Heart right ventricle (tissue), 16 donors: ENCODE data around the gene FNDC11. TPM values are rescaled to one million over a fixed set of nuclear protein-coding genes. Genes with fewer than 3 reads are reported as not detected.
A peak's percentile ranks its signal among the peaks of the same experiment; 100 is the strongest.

Experiments
- ATAC-seq, 8 donors: fragments of 200-7000 bp; cut with Tn5 transposase; one replicate each; pipeline ENCODE4 v1.9.1; 2020; ENCODE audit warnings: mild to moderate bottlenecking in 8 of 8, moderate library complexity in 8 of 8, moderate number of reproducible peaks in 1 of 8
- DNase-seq, 2 donors: peaks; one replicate each; pipeline ENCODE4 v3.0.0-alpha.2; 2020
- H3K27ac ChIP-seq, 10 donors: fragments of 200-600 bp; sonication (generic) in 2 of 10; one replicate each; pipeline versions ENCODE4 v1.5.0 to v1.8.0; 2020 to 2022; ENCODE audit warnings: mild to moderate bottlenecking in 3 of 10
- H3K27me3 ChIP-seq, 7 donors: fragments of 200-600 bp; one replicate each; pipeline ENCODE4 v1.8.0; 2021 to 2022; ENCODE audit warnings: mild to moderate bottlenecking in 2 of 7
- H3K36me3 ChIP-seq, 9 donors: fragments of 200-600 bp; sonication (generic) in 1 of 9; one replicate each; pipeline versions ENCODE4 v1.5.0 to v1.8.0; 2020 to 2022; ENCODE audit warnings: mild to moderate bottlenecking in 2 of 9
- H3K4me1 ChIP-seq, 9 donors: fragments of 200-600 bp; sonication (generic) in 1 of 9; one replicate each; pipeline versions ENCODE4 v1.5.0 to v1.8.0; 2020 to 2022; ENCODE audit warnings: mild to moderate bottlenecking in 4 of 9
- H3K4me3 ChIP-seq, 10 donors: fragments of 200-600 bp; sonication (generic) in 2 of 10; one replicate each; pipeline versions ENCODE4 v1.5.0 to v1.8.0; 2020 to 2022; ENCODE audit warnings: mild to moderate bottlenecking in 7 of 10, moderate library complexity in 2 of 10
- H3K9me3 ChIP-seq, 11 donors: fragments of 200-600 bp in 10 of 11; sonication (generic) in 2 of 11; one replicate each; pipeline versions ENCODE4 v1.5.0 to v1.8.0; 2013 to 2022; ENCODE audit warnings: mild to moderate bottlenecking in 2 of 11, control low read depth in 1 of 11, moderate library complexity in 1 of 11
- WGBS, 2 donors: extraction: QIAGEN DNeasy Blood & Tissue Kit; methylation state at CpG; one replicate each; pipeline ENCODE4 v1.1.7; 2013; ENCODE audit warnings: inconsistent platforms in 1 of 2; 5-methylcytosine and 5-hydroxymethylcytosine counted together
- intact Hi-C, 10 donors: fragments of 100-400 bp; cut with DNase I; formaldehyde crosslinking; loops; one replicate each; pipeline versions ENCODE4 v1.11.1 to v1.14.2; 2022
- polyA plus RNA-seq, 2 donors: library from polyadenylated mRNA; stranded (reverse); fragments of 200-250 nt; gene quantifications; one replicate each; pipeline ENCODE4 v1.2.3, GENCODE V29; 2013
- total RNA-seq, 10 donors: library from RNA; stranded (reverse); fragmentation: NEBNext Ultra II Directional in 3 of 10; extraction: Animal tissue kit (Norgen Biotek cat#: 25700) in 3 of 10; gene quantifications; one replicate each; pipeline versions ENCODE4 v1.2.1 to v1.2.4, GENCODE V29; 2021 to 2023
- TF ChIP-seq, protein P1 (sequence below), 9 donors: fragments of 200-600 bp; sonication (generic) in 2 of 9; IDR thresholded peaks; one replicate each; pipeline versions ENCODE4 v1.5.0 to v1.8.0; 2021 to 2022; ENCODE audit warnings: antibody characterized with exemption in 9 of 9, mild to moderate bottlenecking in 5 of 9, moderate library complexity in 1 of 9
- donor health status: Arrhythmogenic right ventricular cardiomyopathy.
- donor health status: ischemic (EF 13 %, LVEDD 7.1; RV severe dilation, severe dysfunction).
- donor health status: healthy with polysubstance abuse.
- donor health status: DM: no; HTN: yes; CAD: no.
- donor health status: DM: no; HTN: no; CAD: no.
- donor health status: ischemic (EF 25% LVEDD 6.9; RV normal size, moderate dysfunction).
- donor health status: ischemic (EF 25% LVEDD 5.7; RV mildly dilated, moderate dysfunction).
- donor health status: healthy.
- donor health status: DM: yes; HTN: yes; CAD: no.
- donor health status: Ischemic cardiomyopathy.
- donor health status: ischemic (EF 35%, LVEDD 5.7; RV mildly dilated, moderate dysfunction).
- donor health status: nonischemic (EF 11% LVEDD 7.7; RV severe dilation, severe dysfunction).
- donor health status: DM: yes; HTN: yes; CAD: no.
- donor health status: PGD.
- donor health status: ischemic (EF 29% LVEDD 5.4; RV normal size, mild dysfunction).
- donor health status: nonischemic (EF 23%, LVEDD 6.1; RV moderate dilation, normal function).

Gene FNDC11
- total and polyA plus RNA-seq, 12 donors = 0.09 to 0.29 (median 0.18) TPM; not detected in 6

DNA sequence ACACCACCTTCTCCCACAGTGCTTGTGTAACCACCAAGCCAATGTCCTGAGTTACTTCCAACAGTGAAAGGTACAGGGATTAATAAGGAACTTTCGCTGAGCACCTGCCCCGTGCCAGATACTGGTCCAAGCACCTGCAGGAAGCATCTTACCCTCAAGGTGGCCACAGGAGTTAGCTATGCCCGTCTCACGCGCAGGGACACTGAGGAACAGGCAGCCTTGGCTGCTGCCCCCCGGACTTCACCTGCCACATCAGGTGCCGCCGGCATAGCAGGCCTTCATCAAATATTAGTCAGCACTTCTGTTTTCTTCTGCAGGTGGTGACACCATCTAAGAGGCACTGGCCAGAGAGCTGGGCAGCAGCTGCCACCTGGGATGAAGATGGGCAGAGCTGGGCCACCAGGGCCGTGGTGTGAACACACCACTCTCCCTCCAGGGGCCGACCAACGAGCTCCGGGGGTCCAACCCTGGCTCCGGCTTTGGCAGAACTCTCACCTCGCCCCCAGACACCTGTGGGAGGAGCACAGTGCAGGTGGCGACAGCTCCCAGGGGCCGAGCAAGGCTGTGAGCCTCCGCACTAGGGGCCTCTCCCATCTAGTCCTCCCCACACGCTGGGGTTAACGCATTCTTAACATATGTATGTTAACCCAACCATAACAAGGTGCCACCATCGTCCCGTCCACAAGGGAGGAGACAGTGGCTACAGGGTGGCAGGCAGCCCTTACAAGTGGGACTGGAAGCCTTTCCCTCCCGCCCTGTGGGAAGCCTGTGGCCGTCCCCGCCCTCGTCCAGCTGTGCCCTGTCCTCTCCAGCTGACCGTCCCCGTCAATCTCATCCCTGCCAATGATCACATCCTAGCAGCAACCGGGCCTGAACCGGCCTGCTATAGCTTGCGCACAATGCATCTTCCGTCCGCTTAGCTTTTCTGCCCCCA, 36.3 kb upstream of the FNDC11 start:
- intact Hi-C loops = loop anchor here in 2 of 10 donors (2.0 to 5.0 kb wide), 2 partner anchors 75 kb away; no protein-coding TSS in a partner anchor
- Histone ChIP-seq H3K36me3 (peaks cover 0 to 14% (median 0%) of the 10 kb centered on the region in 9 donors), H3K9me3 (no peaks in the 10 kb centered on the region), H3K27ac (no peak overlapping the region), H3K27me3 (peaks cover 0 to 3% (median 0%) of the 10 kb centered on the region in 7 donors), H3K4me1 (peaks cover 10 to 31% (median 22%) of the 10 kb centered on the region in 9 donors), H3K4me3 (no peak overlapping the region)
- WGBS, 2 donors = 92 to 94% methylated on average over 32 of the region's 32 CpGs
- TF ChIP-seq, protein P1, sequence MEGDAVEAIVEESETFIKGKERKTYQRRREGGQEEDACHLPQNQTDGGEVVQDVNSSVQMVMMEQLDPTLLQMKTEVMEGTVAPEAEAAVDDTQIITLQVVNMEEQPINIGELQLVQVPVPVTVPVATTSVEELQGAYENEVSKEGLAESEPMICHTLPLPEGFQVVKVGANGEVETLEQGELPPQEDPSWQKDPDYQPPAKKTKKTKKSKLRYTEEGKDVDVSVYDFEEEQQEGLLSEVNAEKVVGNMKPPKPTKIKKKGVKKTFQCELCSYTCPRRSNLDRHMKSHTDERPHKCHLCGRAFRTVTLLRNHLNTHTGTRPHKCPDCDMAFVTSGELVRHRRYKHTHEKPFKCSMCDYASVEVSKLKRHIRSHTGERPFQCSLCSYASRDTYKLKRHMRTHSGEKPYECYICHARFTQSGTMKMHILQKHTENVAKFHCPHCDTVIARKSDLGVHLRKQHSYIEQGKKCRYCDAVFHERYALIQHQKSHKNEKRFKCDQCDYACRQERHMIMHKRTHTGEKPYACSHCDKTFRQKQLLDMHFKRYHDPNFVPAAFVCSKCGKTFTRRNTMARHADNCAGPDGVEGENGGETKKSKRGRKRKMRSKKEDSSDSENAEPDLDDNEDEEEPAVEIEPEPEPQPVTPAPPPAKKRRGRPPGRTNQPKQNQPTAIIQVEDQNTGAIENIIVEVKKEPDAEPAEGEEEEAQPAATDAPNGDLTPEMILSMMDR (IDR thresholded peaks at IDR 0.05) = no peak
- ATAC-seq (no peak), DNase-seq (no peak)

DNA sequence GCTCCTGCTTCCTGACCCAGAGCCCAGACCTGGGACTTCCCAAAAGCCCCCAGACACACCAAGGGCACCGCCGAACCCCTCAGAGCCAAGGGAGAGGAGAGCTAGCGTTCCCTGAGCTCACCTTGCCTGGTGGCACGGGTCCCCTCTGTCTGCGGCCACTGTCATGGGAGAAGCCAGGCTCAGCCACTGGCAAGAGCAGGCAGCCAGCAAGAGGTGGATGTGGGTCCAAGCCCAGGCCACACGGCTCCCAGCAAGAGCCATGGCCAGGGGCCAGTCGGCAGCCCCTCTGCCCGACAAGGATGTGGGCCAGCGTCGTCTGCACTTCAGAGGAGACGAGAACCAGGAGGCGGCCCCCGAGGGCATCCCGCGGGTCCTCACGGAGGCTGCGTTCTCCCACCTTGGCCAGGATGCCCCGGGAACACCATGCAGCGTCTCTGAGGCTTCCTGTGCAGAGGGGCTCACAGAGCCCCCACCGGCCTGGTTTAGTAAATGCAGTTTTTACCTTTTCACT, 35.6 kb upstream of the FNDC11 start:
- peaks cover 14 to 39% (median 22%) of the 10 kb centered on the region in 9 donors for H3K4me1 ChIP-seq
- peaks cover 0 to 4% (median 0%) of the 10 kb centered on the region in 11 donors for H3K9me3 ChIP-seq
- H3K36me3 ChIP-seq = peaks cover 0 to 19% (median 4%) of the 10 kb centered on the region in 9 donors
- WGBS, 2 donors = 81 to 91% methylated on average over 20 of the region's 20 CpGs
- no peak overlapping the region for H3K27ac ChIP-seq
- no peak overlapping the region for H3K4me3 ChIP-seq
- TF ChIP-seq, protein P1 (IDR thresholded peaks at IDR 0.05) = peak in 1 of 9 donors; percentile 6
- no peak for DNase-seq
- intact Hi-C loops = loop anchor here in 2 of 10 donors (2.0 to 5.0 kb wide), 2 partner anchors 76 kb away; no protein-coding TSS in a partner anchor
- ATAC-seq = no peak
- peaks cover 0 to 3% (median 0%) of the 10 kb centered on the region in 7 donors for H3K27me3 ChIP-seq

DNA sequence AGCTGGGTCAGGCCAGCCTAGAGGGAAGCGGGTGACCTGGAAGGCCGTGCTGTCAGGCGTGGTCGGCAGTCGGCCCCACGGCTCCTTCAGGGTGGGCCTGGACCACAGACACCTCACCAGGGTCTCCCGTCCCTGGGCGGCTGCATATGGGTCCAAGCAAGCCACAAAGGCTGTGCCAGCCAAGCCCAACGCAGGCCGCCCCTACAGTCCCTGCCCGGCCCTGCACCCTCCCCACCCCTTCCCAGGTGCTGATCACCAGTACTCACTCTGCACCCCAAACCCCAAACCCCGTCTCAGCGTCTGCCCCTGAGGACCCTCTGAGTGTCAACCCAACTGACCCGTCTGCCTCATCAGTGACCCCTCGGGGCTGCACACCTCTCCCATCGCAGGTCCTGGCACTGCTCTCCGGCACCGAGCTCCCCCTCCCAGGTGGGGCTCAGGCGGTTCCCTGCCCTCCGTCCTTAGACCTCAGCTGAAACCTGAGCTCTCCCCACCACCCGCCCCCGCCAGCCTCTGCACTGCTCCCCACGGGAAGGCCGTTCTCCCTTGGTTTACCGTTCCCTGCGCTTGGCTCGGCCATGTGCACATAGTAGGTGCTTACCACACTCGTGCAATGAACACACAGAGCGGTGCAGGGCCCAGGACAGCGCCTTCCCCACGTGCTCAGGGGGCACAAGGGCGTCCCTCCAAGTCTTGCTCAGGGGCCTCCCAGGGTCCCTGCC, 34.9 kb upstream of the FNDC11 start:
- peak in 1 of 8 donors; percentile 9 for ATAC-seq
- WGBS, 2 donors = 81 to 83% methylated on average over 32 of the region's 32 CpGs
- Histone ChIP-seq H3K36me3 (peaks cover 0 to 23% (median 4%) of the 10 kb centered on the region in 9 donors), H3K4me1 (peaks cover 14 to 39% (median 22%) of the 10 kb centered on the region in 9 donors), H3K4me3 (peak overlapping the region in 9 of 10 donors; percentile 55 to 99 (median 75)), H3K27ac (peak overlapping the region in 8 of 10 donors; percentile 90 to 97 (median 96)), H3K27me3 (peaks cover 0 to 3% (median 0%) of the 10 kb centered on the region in 7 donors), H3K9me3 (peaks cover 0 to 7% (median 0%) of the 10 kb centered on the region in 11 donors)
- DNase-seq = peak in 1 of 2 donors; percentile 25
- TF ChIP-seq, protein P1 (IDR thresholded peaks at IDR 0.05) = no peak
- intact Hi-C loops = loop anchor here in 2 of 10 donors (2.0 to 5.0 kb wide), 2 partner anchors 76 to 77 kb away; no protein-coding TSS in a partner anchor
